Measurements from ENCODE around the gene P4HB.
A peak's percentile ranks its signal among the peaks of the same experiment; 100 is the strongest.

Gene P4HB

GRCh38 chr17:81885869-81886548 is 25.7 kb upstream of the P4HB start (continued):
- no peak for TF ChIP-seq ZBTB11 (tag by site-specific recombination; conservative IDR thresholded peaks at IDR 0.05; ENCODE audit: low read depth)

GRCh38 chr17:81885454-81885853 is 25.1 kb upstream of the P4HB start:
- peaks cover 75 to 90% of the 10 kb centered on the region in 2 experiments for H3K36me3 ChIP-seq (ENCODE audit: control insufficient read depth in 2 of 2, insufficient read depth in 1 of 2, low read length in 2 of 2)
- peaks cover 5% of the 10 kb centered on the region; the same call in 1 of the 2 replicates for H3K4me1 ChIP-seq (ENCODE audit: control insufficient read depth, insufficient read depth, low read length)
- ChIA-PET POLR2A (interaction anchor here (1.0 to 3.6 kb wide), 5 partner anchors 9 to 182 kb away, joined by 3 to 17 read pairs (median 5); partner anchors contain the start of gene MRPL12), CTCF (interaction anchor here (0.6 to 1.5 kb wide), 2 partner anchors 16 to 17 kb away, joined by 3 read pairs; no protein-coding TSS in a partner anchor)
- no peaks in the 10 kb centered on the region for H3K9me3 ChIP-seq (ENCODE audit: control insufficient read depth, insufficient read depth, low read depth, low read length)
- no peak overlapping the region for H3K4me3 ChIP-seq (ENCODE audit: low read depth, low read length)
- H3K27ac ChIP-seq (ENCODE audit: extremely low read depth, low read depth, low read length), result no peak overlapping the region
- TF ChIP-seq ZNF692 (tag by site-specific recombination; IDR thresholded peaks at IDR 0.05) (no peak), ZNF654 (tag by site-specific recombination; IDR thresholded peaks at IDR 0.05; ENCODE audit: low read depth) (no peak), ZNF843 (tag by site-specific recombination; IDR thresholded peaks at IDR 0.05) (no peak), ZNF169 (tag by site-specific recombination; IDR thresholded peaks at IDR 0.05) (no peak), ZNF626 (tag by site-specific recombination; IDR thresholded peaks at IDR 0.05) (no peak), ZBTB21 (tag by site-specific recombination; IDR thresholded peaks at IDR 0.05) (no peak), ZNF324 (tag by site-specific recombination; IDR thresholded peaks at IDR 0.05) (no peak), ZNF274 (IDR thresholded peaks at IDR 0.05; ENCODE audit: low read length) (no peak), ZNF274 (tag by site-specific recombination; IDR thresholded peaks at IDR 0.05; ENCODE audit: borderline replicate concordance) (no peak), ZNF701 (tag by site-specific recombination; IDR thresholded peaks at IDR 0.05) (no peak), PRDM6 (tag by site-specific recombination; IDR thresholded peaks at IDR 0.05) (no peak), ZSCAN16 (tag by site-specific recombination; IDR thresholded peaks at IDR 0.05) (no peak), PATZ1 (tag by site-specific recombination; IDR thresholded peaks at IDR 0.05) (peak; percentile 45; the same call in 1 of the 2 replicates), OVOL3 (tag by site-specific recombination; IDR thresholded peaks at IDR 0.05) (no peak), ZNF629 (tag by site-specific recombination; IDR thresholded peaks at IDR 0.05) (peak; percentile 39; the same call in 1 of the 2 replicates), ZNF133 (tag by site-specific recombination; IDR thresholded peaks at IDR 0.05) (no peak), ZNF26 (tag by site-specific recombination; IDR thresholded peaks at IDR 0.05) (no peak), ZBTB44 (tag by site-specific recombination; IDR thresholded peaks at IDR 0.05) (no peak), HIC1 (tag by site-specific recombination; IDR thresholded peaks at IDR 0.05) (no peak)

Measured in HEK293 (cell line).